Stimulated activated CD8-positive, alpha-beta memory T cell treated with anti-CD3 and anti-CD28 coated beads, Interleukin-15, amount 100 ng/mL, for 4 hours (primary cell): ENCODE results near the gene MAPK13.
"Not testable (repeated sequence)": the region's sequence is repeated elsewhere in the genome, so short reads cannot be mapped to it uniquely, and the experiment has no call there.

ENCODE experiments used
- DNase-seq, 2 donors: peaks; one replicate each; pipeline ENCODE4 v3.0.0-alpha.2; 2020; ENCODE audit warnings: low read depth in 2 of 2

Gene MAPK13

GRCh38 chr6:36127462-36128016 is 2.8 kb upstream of the MAPK13 start:
- no peak for DNase-seq

GRCh38 chr6:36128073-36128472 is 2.2 kb upstream of the MAPK13 start:
- DNase-seq = no peak

- no peak for DNase-seq
Measured at GRCh38 chr6:36128793-36129192, 1.5 kb upstream of the MAPK13 start.

- not testable (repeated sequence) for DNase-seq
Measured at GRCh38 chr6:36129334-36129733, 979 bp upstream of the MAPK13 start.

- peak; percentile 45 to 56 for DNase-seq
Measured at GRCh38 chr6:36130667-36131510, 576 bp downstream of the MAPK13 start.

- DNase-seq = no peak
Measured at GRCh38 chr6:36131511-36132245, 1.4 kb downstream of the MAPK13 start.

GRCh38 chr6:36132246-36132895 is 2.1 kb downstream of the MAPK13 start:
- DNase-seq = no peak

- DNase-seq = no peak
Measured at GRCh38 chr6:36133148-36133547, 2.8 kb downstream of the MAPK13 start.

GRCh38 chr6:36133912-36134311 is 3.6 kb downstream of the MAPK13 start:
- DNase-seq = no peak

GRCh38 chr6:36135053-36135731 is 4.9 kb downstream of the MAPK13 start:
- DNase-seq = no peak

GRCh38 chr6:36136034-36136433 is 5.7 kb downstream of the MAPK13 start:
- no peak for DNase-seq

- DNase-seq = no peak
Measured at GRCh38 chr6:36136551-36136950, 6.2 kb downstream of the MAPK13 start.

- no peak for DNase-seq
Measured at GRCh38 chr6:36138667-36139066, 8.4 kb downstream of the MAPK13 start.

- DNase-seq = no peak
Measured at GRCh38 chr6:36139431-36139830, 9.1 kb downstream of the MAPK13 start.

- DNase-seq = no peak
Measured at GRCh38 chr6:36139991-36140710, 9.8 kb downstream of the MAPK13 start.

- no peak for DNase-seq
Measured at GRCh38 chr6:36141091-36141490, 10.8 kb downstream of the MAPK13 start.

GRCh38 chr6:36141961-36142360 is 11.6 kb downstream of the MAPK13 start:
- DNase-seq = no peak

GRCh38 chr6:36142971-36143838 is 12.9 kb downstream of the MAPK13 start:
- DNase-seq = no peak

GRCh38 chr6:36145495-36145894 is 15.2 kb downstream of the MAPK13 start:
- no peak for DNase-seq

GRCh38 chr6:36147294-36147693 is 17.0 kb downstream of the MAPK13 start:
- no peak for DNase-seq
